Measurements from ENCODE around the gene GABRG2. TPM values are rescaled to one million over a fixed set of nuclear protein-coding genes. Genes with fewer than 3 reads are reported as not detected.

Gene GABRG2
- total RNA-seq, 3 donors from 2014 or later: not detected

GRCh38 chr5:162187371-162187770 lies 119.8 kb downstream of the GABRG2 start:
- Histone ChIP-seq H3K36me3 (no peaks in the 10 kb centered on the region), H3K4me1 (no peaks in the 10 kb centered on the region), H3K27me3 (no peaks in the 10 kb centered on the region), H3K4me3 (no peak overlapping the region), H3K27ac (no peak overlapping the region), H3K9me3 (peaks cover 0 to 6% of the 10 kb centered on the region in 2 donors)
- DNase-seq (ENCODE audit: low spot score in 2 of 2): no peak
- intact Hi-C loops (cut with DNase I; ENCODE audit: low total_unique reads): no loop called here
- no peak for TF ChIP-seq POLR2A (IDR thresholded peaks at IDR 0.05)

DNA sequence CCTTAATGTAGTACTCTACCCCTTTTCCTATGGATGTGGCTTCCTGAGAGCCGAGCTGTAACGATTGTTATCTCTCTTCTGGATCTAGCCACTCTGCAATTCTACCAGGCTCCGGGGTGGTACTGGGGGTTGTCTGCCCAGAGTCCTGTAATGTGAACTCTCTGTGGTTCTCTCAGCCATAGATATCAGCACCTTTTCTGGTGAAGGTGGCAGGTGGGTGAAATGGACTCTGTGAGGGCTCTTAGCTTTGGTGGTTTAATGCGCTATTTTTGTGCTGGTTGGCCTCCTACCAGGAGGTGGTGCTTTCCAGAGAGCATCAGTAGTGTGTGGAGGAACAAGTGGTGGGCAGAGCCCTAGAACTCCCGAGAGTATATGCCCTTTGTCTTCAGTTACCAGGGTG lies 122.1 kb downstream of the GABRG2 start:
- intact Hi-C loops (cut with DNase I; ENCODE audit: low total_unique reads): no loop called here
- no peaks in the 10 kb centered on the region for H3K4me1 ChIP-seq
- TF ChIP-seq CTCF (IDR thresholded peaks at IDR 0.05) (no peak), POLR2AphosphoS5 (IDR thresholded peaks at IDR 0.05) (no peak)

GRCh38 chr5:162193012-162193411 lies 125.4 kb downstream of the GABRG2 start:
- no peaks in the 10 kb centered on the region for H3K4me1 ChIP-seq
- no peaks in the 10 kb centered on the region for H3K9me3 ChIP-seq
- no peak overlapping the region for H3K27ac ChIP-seq
- H3K4me3 ChIP-seq: no peak overlapping the region
- no peak for TF ChIP-seq POLR2A (IDR thresholded peaks at IDR 0.05)
- TF ChIP-seq CTCF (IDR thresholded peaks at IDR 0.05): no peak
- no peak for TF ChIP-seq POLR2AphosphoS5 (IDR thresholded peaks at IDR 0.05)
- no peaks in the 10 kb centered on the region for H3K27me3 ChIP-seq
- no peak for DNase-seq (ENCODE audit: low spot score in 2 of 2)
- no peaks in the 10 kb centered on the region for H3K36me3 ChIP-seq
- intact Hi-C loops (cut with DNase I; ENCODE audit: low total_unique reads): no loop called here

More for the DNA sequence above, 122.1 kb downstream of the GABRG2 start:
- Histone ChIP-seq H3K4me3 (no peak overlapping the region), H3K36me3 (no peaks in the 10 kb centered on the region), H3K27ac (no peak overlapping the region), H3K9me3 (peaks cover 0 to 6% of the 10 kb centered on the region in 2 donors), H3K27me3 (no peaks in the 10 kb centered on the region)
- no peak for DNase-seq (ENCODE audit: low spot score in 2 of 2)

DNA sequence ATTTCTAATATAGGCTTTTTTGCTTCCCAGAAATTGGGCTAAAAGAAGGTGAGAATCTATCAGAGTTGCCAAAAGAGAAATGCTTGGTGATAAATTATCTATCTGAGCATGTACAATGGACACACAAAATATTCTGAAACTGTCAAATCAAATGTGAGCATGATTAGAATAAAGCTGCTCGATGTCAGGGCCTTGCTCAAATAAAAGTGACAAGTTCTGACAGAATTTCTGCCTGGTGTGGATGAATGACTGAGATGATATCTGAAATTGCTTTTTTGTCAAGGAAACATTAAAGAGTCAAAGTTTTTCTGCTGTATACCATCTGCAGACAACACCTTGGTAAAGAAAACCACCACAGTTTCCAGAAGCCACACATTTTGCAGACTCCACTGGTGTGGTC lies 128.8 kb downstream of the GABRG2 start:
- intact Hi-C loops (cut with DNase I; ENCODE audit: low total_unique reads): no loop called here
- Histone ChIP-seq H3K27me3 (no peaks in the 10 kb centered on the region), H3K9me3 (no peaks in the 10 kb centered on the region), H3K4me3 (no peak overlapping the region), H3K36me3 (no peaks in the 10 kb centered on the region), H3K4me1 (no peaks in the 10 kb centered on the region), H3K27ac (no peak overlapping the region)
- DNase-seq (ENCODE audit: low spot score in 2 of 2): no peak
- TF ChIP-seq POLR2AphosphoS5 (IDR thresholded peaks at IDR 0.05) (no peak), POLR2A (IDR thresholded peaks at IDR 0.05) (no peak), CTCF (IDR thresholded peaks at IDR 0.05) (no peak)

- no peak for DNase-seq (ENCODE audit: low spot score in 2 of 2)
- H3K4me3 ChIP-seq: no peak overlapping the region
- H3K9me3 ChIP-seq: no peaks in the 10 kb centered on the region
- H3K27me3 ChIP-seq: no peaks in the 10 kb centered on the region
- no peaks in the 10 kb centered on the region for H3K36me3 ChIP-seq
- H3K4me1 ChIP-seq: no peaks in the 10 kb centered on the region
- intact Hi-C loops (cut with DNase I; ENCODE audit: low total_unique reads): no loop called here
- H3K27ac ChIP-seq: no peak overlapping the region
- TF ChIP-seq CTCF (IDR thresholded peaks at IDR 0.05) (no peak), POLR2AphosphoS5 (IDR thresholded peaks at IDR 0.05) (no peak), POLR2A (IDR thresholded peaks at IDR 0.05) (no peak)
These were observed 134.8 kb downstream of the GABRG2 start for GRCh38 chr5:162202285-162202880.

Other genes with a start within 250 kb of the GABRG2 start
- gene GABRA1, start 219.7 kb upstream of the GABRG2 start, total RNA-seq: not detected

Measured in breast epithelium (tissue), 4 donors.